ENCODE results near the gene ZNF683. TPM values are rescaled to one million over a fixed set of nuclear protein-coding genes. Genes with fewer than 3 reads are reported as not detected.

Gene ZNF683
- total and polyA plus RNA-seq, 9 of the 15 experiments (the other 6 are each of a cell fraction or from before 2014, with no cell fraction given): not detected

DNA sequence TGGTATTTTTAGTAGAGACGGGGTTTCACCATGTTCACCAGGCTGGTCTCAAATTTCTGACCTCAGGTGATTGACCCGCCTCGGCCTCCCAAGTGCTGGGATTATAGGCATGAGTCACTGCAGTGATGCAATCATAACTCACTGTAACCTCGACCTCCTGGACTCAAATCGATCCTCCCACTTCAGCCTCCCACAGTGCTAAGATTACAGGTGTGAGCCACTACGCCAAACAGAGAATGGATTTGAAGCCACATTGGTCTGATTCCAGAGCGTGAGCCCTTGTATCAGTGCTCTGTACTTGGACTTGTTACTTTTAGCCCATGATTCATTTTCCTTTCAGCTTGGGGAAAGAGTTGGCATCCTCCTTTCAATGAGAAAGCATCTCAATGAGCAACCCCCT lies 14.9 kb upstream of the ZNF683 start (continued):
- TF ChIP-seq CBFB (CRISPR knock-in tag; IDR thresholded peaks at IDR 0.05): no peak
- no peak for TF ChIP-seq KDM5B (IDR thresholded peaks at IDR 0.05; ENCODE audit: insufficient replicate concordance, low read depth, low read length)
- TF ChIP-seq DACH1 (IDR thresholded peaks at IDR 0.05; ENCODE audit: partially characterized antibody): peak; percentile 60
- no peak for TF ChIP-seq MED1 (CRISPR knock-in tag; IDR thresholded peaks at IDR 0.05; ENCODE audit: borderline replicate concordance)
- TF ChIP-seq, protein P1, sequence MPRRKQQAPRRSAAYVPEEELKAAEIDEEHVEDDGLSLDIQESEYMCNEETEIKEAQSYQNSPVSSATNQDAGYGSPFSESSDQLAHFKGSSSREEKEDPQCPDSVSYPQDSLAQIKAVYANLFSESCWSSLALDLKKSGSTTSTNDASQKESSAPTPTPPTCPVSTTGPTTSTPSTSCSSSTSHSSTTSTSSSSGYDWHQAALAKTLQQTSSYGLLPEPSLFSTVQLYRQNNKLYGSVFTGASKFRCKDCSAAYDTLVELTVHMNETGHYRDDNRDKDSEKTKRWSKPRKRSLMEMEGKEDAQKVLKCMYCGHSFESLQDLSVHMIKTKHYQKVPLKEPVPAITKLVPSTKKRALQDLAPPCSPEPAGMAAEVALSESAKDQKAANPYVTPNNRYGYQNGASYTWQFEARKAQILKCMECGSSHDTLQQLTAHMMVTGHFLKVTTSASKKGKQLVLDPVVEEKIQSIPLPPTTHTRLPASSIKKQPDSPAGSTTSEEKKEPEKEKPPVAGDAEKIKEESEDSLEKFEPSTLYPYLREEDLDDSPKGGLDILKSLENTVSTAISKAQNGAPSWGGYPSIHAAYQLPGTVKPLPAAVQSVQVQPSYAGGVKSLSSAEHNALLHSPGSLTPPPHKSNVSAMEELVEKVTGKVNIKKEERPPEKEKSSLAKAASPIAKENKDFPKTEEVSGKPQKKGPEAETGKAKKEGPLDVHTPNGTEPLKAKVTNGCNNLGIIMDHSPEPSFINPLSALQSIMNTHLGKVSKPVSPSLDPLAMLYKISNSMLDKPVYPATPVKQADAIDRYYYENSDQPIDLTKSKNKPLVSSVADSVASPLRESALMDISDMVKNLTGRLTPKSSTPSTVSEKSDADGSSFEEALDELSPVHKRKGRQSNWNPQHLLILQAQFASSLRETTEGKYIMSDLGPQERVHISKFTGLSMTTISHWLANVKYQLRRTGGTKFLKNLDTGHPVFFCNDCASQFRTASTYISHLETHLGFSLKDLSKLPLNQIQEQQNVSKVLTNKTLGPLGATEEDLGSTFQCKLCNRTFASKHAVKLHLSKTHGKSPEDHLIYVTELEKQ (CRISPR knock-in tag; IDR thresholded peaks at IDR 0.05): no peak
- TF ChIP-seq ATF7 (IDR thresholded peaks at IDR 0.05): peak; percentile 94
- TF ChIP-seq KAT8 (IDR thresholded peaks at IDR 0.05; ENCODE audit: low read depth): no peak
- TF ChIP-seq JUND (IDR thresholded peaks at IDR 0.05; ENCODE audit: borderline replicate concordance, low read depth, low read length): peak; percentile 98
- TF ChIP-seq JUND (tag; IDR thresholded peaks at IDR 0.05; ENCODE audit: borderline replicate concordance, low read depth, low read length): peak; percentile 98
- peak in 1 of 2 experiments; percentile 15; a peak in 1 of 4 replicates for TF ChIP-seq MAZ (CRISPR knock-in tag; conservative IDR thresholded peaks at IDR 0.05 in 1 of 2, IDR thresholded peaks at IDR 0.05 in 1 of 2)
- TF ChIP-seq, protein P2, sequence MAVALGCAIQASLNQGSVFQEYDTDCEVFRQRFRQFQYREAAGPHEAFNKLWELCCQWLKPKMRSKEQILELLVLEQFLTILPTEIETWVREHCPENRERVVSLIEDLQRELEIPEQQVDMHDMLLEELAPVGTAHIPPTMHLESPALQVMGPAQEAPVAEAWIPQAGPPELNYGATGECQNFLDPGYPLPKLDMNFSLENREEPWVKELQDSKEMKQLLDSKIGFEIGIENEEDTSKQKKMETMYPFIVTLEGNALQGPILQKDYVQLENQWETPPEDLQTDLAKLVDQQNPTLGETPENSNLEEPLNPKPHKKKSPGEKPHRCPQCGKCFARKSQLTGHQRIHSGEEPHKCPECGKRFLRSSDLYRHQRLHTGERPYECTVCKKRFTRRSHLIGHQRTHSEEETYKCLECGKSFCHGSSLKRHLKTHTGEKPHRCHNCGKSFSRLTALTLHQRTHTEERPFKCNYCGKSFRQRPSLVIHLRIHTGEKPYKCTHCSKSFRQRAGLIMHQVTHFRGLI (CRISPR knock-in tag; IDR thresholded peaks at IDR 0.05): no peak
- no peak for TF ChIP-seq ZFX (CRISPR knock-in tag; IDR thresholded peaks at IDR 0.05)
- TF ChIP-seq, protein P3, sequence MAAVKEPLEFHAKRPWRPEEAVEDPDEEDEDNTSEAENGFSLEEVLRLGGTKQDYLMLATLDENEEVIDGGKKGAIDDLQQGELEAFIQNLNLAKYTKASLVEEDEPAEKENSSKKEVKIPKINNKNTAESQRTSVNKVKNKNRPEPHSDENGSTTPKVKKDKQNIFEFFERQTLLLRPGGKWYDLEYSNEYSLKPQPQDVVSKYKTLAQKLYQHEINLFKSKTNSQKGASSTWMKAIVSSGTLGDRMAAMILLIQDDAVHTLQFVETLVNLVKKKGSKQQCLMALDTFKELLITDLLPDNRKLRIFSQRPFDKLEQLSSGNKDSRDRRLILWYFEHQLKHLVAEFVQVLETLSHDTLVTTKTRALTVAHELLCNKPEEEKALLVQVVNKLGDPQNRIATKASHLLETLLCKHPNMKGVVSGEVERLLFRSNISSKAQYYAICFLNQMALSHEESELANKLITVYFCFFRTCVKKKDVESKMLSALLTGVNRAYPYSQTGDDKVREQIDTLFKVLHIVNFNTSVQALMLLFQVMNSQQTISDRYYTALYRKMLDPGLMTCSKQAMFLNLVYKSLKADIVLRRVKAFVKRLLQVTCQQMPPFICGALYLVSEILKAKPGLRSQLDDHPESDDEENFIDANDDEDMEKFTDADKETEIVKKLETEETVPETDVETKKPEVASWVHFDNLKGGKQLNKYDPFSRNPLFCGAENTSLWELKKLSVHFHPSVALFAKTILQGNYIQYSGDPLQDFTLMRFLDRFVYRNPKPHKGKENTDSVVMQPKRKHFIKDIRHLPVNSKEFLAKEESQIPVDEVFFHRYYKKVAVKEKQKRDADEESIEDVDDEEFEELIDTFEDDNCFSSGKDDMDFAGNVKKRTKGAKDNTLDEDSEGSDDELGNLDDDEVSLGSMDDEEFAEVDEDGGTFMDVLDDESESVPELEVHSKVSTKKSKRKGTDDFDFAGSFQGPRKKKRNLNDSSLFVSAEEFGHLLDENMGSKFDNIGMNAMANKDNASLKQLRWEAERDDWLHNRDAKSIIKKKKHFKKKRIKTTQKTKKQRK (IDR thresholded peaks at IDR 0.05; ENCODE audit: borderline replicate concordance, low read depth, low read length): no peak
- TF ChIP-seq ZNF830 (CRISPR knock-in tag; IDR thresholded peaks at IDR 0.05): no peak
- TF ChIP-seq BDP1 (IDR thresholded peaks at IDR 0.05; ENCODE audit: insufficient read depth, insufficient read length): no peak
- TF ChIP-seq, protein P4, sequence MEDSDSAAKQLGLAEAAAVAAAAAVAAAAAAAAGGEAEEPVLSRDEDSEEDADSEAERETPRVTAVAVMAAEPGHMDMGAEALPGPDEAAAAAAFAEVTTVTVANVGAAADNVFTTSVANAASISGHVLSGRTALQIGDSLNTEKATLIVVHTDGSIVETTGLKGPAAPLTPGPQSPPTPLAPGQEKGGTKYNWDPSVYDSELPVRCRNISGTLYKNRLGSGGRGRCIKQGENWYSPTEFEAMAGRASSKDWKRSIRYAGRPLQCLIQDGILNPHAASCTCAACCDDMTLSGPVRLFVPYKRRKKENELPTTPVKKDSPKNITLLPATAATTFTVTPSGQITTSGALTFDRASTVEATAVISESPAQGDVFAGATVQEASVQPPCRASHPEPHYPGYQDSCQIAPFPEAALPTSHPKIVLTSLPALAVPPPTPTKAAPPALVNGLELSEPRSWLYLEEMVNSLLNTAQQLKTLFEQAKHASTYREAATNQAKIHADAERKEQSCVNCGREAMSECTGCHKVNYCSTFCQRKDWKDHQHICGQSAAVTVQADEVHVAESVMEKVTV (CRISPR knock-in tag; IDR thresholded peaks at IDR 0.05): no peak
- TF ChIP-seq ZBED1 (IDR thresholded peaks at IDR 0.05): no peak
- TF ChIP-seq, protein P5, sequence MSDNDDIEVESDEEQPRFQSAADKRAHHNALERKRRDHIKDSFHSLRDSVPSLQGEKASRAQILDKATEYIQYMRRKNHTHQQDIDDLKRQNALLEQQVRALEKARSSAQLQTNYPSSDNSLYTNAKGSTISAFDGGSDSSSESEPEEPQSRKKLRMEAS (CRISPR knock-in tag; IDR thresholded peaks at IDR 0.05): peak; percentile 45
- no peak for TF ChIP-seq OTX1 (CRISPR knock-in tag; IDR thresholded peaks at IDR 0.05)
